Hematopoietic multipotent progenitor cell treated with erythropoietin and hydrocortisone succinate and interleukin-3 and kit ligand, for 15 days (in vitro differentiated cells): ENCODE data around the gene MGRN1.

Experiments used
- DNase-seq: peaks from one replicate; pipeline ENCODE4 v3.0.0-alpha.2; 2015; ENCODE audit warnings: low spot score

The MGRN1 gene

DNA sequence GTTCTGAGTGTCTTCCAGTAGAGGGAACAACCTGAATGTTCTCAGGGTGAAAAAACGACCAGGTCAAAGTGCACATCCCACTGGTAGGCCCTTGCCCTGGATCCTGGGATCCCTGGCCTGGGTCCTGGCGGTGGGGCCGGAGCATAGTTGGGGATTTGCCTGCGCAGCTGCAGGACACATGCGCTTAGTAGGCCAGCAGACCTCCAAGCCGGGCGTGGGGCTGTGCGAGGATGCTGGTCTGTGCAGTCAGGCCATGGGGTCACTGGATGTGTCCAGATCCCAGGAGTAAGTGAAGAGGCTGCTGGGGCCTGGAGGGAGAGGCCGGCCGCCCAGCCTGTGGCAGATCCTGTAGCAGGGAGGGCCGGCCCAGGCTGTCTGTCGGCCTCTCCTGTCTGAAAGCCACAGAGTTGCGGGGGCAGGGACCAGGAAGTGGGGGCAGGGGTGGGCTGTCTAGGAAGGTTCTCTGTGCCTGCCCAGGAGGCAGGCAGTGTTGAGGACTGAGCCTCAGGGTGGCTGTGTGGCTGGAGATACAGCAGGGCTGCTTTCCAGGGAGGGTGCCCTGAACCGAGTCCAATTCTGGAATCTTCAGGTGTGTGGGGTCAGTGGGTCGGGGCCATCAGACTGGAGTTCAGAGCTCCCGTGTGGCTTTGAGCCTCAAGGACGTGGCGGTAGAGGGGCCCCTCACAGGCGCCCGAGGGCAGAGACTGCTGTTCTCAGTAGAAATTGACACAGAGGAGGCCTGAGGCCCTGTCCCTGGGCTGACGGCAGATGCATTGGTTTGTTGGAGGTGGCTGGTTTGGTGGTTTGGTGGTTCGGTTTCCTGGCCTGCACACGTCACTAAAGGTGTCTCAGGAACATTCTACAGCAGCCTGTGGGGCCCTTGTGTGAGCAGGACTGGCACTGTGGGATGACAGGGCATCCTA lies 51.5 kb downstream of the MGRN1 start:
- no peak for DNase-seq

DNA sequence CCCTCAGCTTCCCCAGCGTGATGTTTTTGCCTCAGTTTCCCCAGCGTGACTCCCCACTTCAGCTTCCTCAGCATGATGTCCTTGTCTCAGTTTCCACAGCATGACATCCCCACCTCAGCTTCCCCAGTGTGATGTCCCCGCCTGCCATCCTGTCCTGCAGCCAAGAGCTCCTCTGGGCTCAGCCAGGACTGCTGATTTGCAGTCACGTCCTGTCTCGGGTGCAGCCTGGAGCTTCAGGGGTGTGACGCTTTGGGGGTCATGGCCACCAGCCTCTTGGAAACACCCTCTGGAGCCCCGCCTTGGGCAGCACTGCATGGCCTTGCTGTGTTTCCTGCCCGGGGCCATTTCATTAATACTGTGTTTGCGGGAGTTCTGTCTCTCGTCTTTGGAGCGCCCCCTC lies 52.2 kb downstream of the MGRN1 start:
- no peak for DNase-seq

DNA sequence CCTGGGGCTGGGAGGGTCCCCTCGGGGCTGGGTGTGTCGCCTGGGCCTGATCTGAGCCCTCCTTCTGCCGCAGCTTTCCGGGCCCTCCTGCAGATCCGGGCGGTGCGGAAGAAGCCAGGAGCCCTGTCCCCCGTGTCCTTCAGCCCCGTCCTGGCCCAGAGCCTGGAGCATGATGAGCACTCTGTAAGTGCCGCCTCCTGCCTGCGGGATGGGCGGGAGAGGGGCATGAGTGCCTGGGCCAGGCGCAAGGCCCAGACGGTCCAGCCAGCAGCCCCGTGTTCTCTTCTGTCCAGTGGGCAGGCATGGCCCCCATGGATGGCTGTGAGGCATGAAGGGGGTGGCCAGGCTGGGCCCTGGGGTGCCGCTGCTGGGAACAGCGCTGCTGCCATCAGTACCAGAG lies 52.8 kb downstream of the MGRN1 start:
- no peak for DNase-seq

DNA sequence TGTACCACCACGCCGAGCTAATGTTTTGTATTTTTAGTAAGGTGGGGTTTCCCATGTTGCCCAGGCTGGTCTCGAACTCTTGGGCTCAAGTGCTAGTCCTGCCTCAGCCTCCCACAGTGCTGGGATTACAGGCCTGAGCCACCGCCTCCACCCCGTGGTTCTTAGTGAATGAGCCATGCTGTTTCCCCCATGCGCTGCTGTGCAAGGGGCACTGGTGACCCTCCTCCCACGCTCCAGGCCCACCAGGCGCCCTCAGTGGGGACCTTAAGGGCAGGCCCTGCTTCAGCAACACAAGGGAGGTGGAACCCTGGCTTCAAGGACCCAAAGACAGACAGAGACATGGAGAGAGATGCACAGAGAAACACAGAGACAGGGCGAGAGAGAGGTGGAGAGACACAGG lies 53.4 kb downstream of the MGRN1 start:
- no peak for DNase-seq

DNA sequence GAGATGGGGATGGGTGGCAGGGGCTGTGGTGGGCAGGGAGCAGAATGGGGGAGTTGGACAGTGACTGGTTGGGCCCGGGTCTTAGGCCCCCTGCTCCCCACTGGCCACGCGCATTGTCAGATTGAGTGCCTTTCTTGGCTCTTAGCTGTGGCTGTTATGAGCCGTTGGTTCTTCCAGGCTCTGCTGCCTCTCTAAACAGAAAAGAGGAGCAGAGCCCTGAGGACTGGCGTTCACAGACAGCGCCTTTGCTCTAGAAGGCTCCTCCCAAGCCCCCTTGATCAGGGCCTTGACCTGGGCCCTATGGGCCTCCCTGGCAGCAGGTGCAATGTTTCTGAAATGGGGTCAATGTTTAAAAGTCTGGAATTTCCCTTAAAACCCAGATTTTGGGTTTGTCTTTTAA lies 54.0 kb downstream of the MGRN1 start:
- no peak for DNase-seq

DNA sequence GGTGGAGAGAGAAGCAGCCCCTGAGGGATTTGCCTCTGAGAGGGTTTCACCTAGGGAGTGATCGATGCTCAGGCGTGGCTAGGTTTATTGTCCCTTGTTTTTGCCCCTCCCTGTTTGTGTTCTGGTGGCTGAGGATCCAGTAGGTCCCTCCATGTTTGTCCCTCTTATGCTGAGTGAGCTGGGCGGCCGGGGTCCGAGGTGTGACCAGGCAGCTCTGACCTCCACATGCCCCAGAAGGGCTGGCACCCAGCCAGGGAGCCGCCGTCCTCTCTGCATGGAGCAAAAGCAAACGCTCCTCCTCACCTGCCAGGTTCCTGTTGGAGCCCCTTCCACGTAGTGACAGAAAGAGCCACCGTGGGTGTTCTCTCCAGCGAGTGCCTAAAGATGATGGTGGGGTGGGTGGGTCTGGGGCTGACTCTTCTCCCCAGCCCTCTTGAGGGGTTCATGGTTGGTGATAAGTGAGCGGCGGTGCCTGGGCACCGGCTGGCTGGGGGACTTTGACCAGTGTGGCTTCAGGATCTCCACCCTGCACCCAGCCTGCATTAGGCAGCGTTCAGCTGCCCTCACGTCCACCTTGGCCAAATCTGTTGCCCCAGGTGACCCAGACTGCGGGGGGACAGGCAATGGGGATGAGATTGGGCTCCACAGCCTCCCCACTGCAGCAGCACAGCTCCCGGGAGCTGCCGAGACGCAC lies 54.7 kb downstream of the MGRN1 start:
- DNase-seq = no peak

DNA sequence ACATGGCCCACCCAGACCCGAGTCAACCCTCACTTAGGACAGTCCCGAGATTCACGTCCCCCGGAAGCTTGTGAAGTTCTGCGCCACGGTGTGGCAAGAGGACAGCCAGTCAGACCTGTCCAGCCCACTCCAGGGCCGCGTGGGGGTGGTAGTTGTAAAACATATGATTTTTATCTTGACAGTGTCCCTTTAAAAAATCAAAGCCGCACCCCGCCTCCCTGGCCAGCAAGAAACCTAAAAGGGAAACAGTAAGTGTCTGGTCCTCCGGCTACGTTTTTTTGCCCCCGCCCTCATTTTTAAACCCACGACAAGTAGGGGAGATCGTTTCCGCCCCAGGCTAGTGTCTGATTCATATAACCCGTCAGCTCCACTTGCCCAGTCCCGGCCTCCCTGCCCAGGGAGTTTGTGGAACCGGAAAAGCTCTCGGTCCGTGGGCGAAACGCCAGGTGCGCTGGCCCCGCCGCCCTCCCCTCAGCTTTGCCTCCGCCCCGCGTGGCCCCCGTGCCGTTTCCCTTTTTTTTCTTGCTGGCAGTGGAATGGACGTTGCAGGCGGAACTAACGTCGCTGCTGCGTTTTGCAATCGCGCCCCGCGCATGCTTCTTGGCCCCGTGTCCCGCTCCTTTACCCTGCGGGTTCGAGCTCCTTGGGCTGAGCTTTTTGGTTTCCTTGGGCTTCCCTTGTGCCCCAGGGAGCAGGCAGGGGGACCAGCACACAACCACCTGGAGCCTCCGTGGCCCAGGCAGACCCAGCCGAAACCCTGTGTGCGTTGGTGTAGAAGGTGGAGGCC lies 55.4 kb downstream of the MGRN1 start:
- no peak for DNase-seq

DNA sequence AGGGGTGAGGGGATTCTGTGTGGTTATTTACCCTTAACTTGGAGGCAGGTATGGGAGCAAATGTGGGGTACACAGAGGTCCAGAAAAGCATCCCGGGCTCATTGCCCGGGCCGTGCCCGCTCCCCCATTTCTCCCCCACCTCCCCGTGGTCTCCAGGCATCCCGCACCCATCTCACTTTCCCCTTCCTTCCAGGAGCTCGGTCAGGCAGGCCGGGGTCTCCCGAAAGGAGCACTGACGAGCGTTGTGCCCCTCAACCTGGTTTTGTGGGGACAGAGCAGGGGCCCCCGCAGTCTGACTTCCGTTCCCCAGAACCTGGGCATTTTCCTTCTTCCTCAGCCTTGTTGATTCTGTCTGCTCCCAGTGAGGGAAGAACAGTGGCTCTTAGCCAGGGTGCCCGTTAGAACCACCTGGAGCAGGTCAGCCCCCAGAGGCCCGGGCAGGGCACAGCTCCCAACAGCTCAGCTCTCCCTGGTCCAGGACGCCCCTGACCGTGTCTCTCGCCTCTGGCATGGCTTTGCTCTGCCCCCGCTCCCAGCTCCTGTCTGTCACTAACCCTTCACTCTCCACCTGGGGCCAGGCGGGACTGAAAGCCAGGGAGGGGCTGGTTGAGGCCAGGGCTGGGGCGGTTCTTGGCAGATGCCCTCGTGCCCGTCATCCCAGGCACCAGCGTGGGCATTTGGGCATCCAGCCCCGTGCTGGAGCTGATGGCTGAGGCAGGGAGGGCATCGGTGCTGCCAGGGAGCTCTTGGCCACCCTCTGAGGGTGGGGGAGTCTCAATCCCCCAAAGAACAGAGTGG lies 56.2 kb downstream of the MGRN1 start:
- DNase-seq = no peak

DNA sequence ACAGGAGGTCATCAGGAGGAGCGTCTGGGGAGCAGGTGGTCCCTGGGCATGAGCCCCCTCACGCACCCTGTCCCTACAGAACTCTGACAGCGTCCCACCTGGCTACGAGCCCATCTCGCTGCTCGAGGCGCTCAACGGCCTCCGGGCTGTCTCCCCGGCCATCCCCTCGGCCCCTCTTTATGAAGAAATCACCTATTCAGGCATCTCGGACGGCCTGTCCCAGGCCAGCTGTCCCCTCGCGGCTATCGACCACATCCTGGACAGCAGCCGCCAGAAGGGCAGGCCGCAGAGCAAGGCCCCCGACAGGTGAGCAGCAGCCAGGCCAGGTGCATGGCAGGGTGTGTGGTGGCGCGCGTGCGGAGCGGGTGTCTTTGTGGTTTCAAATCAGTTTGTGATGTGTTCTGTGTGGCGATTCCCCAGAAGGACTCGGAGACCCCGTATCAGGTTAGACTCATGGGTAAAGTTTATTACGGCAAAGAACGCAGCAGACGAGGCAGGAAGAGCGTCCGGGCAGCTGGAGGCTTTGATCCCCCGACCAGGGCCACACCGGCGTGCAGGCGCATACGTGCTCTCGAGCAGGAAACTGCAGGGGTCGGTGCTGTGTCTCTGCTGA lies 57.0 kb downstream of the MGRN1 start:
- no peak for DNase-seq

DNA sequence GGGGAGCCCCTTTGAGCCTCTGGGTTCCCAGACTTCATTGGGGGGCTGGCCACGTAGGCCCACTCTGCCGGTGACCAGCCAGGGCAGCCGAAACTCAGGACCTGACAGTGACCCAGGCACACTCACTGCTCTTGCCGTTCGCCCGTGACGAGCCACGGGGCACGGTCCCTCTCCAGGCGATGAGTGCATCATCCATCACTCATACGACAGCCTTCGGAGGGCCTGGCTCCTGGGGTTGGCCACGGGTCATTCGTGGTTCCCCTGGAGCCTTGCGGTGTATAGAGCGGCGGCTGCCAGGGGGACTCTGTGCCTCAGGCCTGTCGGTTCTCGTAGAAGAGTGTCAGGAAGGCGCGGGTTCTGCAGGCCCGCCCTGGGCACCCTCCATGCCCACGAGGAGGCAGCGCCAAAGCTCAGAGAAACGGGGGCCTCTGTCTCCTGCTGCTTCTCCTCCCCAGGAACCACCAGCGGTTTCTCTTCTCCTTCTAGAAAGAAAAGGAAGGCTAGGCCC lies 57.5 kb downstream of the MGRN1 start:
- DNase-seq = no peak

DNA sequence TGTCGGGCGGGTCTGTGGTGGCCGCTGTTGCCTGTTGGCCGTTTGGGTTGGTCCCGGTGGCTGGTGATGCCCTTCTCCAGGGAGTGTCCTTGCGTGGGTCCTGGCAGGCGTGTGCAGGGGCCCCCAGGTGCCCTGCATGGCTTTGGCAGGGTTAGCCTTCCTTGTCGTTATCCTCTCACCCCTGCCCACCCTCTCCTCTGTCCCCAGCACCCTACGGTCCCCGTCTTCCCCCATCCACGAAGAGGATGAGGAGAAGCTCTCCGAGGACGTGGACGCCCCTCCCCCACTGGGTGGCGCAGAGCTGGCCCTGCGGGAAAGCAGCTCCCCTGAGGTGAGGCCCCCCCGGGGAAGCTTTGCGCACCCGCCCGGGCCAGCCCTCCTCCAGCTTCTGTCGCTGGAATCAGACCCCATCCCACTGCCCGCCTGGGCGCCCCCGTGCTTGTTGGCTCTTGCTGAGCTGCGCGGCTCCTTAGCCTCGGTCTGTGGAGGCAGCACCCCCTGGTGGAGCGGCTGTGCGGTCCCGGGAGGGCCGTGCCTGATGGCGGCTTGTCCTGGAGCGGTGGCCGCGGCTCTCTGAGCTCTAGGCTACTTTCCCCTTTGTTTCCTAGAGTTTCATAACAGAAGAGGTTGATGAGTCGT lies 58.1 kb downstream of the MGRN1 start:
- DNase-seq = no peak

DNA sequence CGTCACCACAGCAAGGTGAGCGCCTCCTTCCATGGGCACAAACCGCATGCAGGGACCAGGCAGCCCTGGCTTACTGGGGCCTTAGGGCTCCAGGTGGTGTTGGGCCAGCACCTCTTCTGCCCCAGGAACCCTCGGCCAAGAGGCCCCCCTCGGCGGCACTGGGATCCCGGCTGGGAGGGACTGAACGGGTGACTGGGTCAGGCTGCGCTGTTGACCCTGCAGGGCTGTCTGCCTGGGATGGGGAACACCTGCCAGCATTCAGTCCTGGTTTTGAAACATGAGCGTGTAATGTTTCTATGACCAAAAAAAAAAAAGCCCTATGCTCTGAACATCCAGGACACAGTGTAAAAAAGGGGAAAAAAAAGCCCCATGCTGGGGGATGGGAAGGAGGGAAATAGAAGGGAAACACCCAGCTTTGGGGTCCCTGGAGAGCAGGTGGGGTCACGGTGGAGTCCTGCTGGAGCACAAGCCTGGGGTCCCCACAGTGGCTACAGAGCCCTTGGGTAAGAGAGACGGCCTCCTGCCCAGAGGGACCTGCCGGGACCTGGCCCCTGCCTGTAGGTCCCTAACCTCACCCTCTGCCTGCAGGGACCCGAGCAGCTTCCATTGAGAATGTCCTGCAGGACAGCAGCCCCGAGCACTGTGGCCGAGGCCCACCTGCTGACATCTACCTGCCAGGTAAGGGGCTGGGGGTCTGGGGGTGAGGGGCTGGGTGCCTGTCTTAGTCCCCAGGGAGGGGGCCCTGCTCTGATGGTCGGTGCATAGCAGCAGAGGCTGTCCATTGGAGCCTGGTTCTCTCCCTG lies 58.8 kb downstream of the MGRN1 start:
- no peak for DNase-seq

DNA sequence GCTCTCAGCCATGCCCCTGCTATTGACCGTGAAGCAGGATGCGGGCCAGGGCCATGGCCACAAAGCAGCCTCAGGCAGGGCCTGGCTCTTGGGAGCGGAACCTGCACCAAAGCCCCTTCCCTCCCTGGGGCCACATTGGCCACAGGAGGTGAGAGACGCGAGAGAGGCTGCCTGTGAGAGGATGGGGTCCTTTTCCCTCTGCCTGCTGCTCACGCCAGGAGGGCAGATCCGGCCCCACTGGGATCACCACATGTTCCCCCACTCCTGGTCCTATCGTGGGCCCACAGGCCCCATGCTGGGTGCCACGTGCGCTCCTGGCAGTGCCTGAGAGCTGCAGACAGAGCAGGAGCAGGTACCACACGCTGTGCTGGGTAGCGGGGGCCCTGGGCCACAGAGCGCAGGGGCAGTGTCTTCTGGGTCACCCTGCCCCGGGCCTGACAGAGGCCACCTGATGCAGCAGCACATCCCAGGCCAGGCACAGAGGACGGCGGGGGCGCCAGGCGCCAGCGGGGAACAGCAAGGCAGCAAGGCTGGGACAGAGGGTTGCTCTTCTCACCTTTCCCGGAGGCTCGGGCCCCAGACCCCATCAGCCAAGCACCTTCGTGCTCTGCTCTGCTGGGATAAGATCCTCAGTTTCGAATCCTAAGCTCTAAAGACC lies 59.6 kb downstream of the MGRN1 start:
- DNase-seq = no peak

DNA sequence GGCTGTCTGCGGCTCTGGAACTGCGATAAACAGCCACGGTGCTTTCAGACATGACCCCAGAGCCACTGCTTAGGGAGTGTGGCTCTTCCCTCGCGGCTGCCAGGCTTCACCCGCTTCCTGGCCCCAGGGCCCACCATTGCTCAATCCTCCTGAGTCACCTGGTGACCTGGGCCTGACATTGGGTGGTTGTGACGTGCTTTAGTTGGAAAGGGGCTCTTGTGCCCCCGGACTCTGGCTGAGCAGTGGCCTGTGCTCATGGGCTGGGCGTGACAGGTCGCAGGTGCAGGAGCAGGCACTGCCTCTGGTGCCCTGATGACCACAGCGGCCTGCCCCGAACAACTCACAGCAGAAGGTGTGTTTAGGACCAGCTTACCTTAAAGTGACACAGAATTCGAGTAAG lies 60.1 kb downstream of the MGRN1 start:
- no peak for DNase-seq

DNA sequence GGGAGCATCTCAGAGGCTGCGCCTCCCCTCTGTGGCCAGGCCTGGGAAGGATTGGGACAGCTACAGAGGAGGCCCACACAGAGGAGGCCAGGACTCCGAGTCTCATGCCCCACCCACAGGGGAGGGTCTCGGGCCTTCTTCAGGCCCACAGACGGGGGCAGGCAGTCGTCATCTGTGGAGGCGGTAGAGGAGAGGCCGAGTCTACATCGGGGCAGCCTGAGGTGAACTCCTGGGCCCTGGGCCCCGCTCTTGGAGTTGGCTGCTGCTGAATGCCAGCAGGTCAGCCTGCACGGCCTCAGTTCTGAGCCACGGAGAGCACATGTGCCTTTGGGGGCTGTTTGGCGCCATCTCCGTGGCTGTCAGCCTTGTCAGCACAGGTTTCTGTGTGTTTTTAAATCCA lies 60.7 kb downstream of the MGRN1 start:
- DNase-seq = no peak

DNA sequence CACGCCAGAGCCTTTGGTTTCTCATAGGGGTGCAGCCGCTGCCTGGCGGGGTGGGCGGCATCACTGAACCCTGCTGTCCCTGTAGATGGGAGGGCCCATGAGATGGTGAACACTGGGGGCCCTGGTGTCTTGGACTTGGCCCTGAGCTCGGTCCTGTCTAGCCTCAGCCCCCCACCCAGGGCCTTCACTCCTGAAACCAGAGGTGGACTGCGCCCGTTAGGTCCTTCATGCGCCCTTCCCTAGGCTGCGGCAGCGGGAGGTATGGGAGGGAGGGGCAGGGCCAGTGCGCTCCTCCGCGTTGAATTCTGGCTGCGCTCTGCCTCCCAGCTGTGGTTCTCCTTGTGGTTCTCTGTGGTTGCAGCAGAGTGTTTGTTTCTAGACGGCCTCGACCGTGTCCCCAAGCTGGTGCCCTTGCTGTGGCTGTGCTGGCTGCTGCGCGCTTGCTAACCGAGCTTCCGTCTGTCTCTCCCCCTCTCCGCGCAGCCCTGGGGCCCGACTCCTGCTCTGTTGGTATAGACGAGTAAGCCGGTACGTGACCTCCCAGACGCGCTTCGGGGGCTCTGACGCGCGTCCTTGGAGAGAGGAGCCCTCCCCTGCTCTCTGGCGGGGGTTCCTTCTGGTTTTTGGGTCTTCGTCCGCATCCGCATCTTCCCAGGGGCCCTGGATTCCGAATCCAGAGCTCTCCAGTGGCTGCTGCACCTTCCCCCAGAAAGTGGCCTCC lies 61.3 kb downstream of the MGRN1 start:
- DNase-seq = no peak

DNA sequence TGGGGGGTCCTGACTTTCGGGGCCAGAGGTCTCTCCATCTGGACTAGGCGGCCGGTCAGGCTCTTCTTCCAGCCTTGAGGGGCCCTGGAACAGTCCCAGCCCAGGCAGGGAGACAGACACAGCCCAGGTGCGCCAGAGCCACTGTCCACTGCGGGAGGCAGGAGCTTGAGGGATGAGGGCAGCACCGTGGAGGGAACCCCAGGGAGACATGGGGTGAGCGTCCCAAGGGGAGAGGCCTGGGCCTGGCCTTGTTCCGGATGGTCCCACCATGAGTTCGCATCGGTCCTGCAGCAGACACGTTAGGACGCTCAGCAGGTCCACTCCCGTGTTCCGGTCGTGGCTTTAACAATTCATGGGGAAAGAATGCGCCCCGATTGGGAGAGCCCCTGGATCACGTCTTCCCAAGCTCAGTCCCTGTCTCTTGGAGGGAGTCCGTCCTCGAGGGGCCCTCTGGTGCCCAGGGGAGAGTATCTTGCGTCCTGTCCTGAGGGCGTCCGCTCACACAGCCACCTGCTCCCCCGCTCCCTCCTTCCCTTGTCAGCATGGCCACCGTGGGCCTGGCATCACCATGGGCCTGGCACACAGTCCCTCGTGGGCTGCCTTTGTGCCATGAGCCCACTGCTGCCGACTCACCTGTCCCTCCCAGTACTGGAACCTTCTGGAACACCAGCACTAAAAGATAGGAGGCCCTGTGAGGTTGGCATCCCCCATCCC lies 62.0 kb downstream of the MGRN1 start:
- DNase-seq = no peak

DNA sequence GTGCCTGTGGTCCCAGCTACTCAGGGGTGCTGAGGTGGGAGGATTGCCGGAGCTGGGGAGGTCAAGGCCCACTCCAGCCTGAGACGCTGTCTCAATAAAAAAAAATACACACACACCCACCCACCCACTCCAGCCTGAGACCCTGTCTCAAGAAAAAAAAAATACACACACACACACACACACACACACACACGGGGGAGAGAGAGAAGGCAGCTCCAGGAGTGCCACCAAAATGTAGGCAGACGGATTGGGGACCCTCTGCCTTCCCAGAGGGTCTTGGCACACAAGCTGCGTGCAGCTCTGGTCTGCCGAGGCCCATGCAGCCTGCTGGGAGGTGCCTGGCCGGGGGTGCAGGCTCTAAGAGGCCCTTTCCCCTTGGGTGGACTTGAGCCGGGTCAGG lies 62.8 kb downstream of the MGRN1 start:
- no peak for DNase-seq
